ENCODE measurements around the gene PRELID3B.

GRCh38 chr20:59064214-59064722 is 21.7 kb upstream of the PRELID3B start:
- no peak for TF ChIP-seq CTCF (IDR thresholded peaks at IDR 0.05)
- no peak for TF ChIP-seq POLR2A (IDR thresholded peaks at IDR 0.05)
- no peak for TF ChIP-seq POLR2AphosphoS5 (IDR thresholded peaks at IDR 0.05)
- no peak for TF ChIP-seq EP300 (IDR thresholded peaks at IDR 0.05)

Data from upper lobe of left lung (tissue), 4 donors.